Measurements from ENCODE around the gene EPB41L4B.
"Not testable (repeated sequence)": the region's sequence is repeated elsewhere in the genome, so short reads cannot be mapped to it uniquely, and the experiment has no call there.

Gene EPB41L4B

DNA sequence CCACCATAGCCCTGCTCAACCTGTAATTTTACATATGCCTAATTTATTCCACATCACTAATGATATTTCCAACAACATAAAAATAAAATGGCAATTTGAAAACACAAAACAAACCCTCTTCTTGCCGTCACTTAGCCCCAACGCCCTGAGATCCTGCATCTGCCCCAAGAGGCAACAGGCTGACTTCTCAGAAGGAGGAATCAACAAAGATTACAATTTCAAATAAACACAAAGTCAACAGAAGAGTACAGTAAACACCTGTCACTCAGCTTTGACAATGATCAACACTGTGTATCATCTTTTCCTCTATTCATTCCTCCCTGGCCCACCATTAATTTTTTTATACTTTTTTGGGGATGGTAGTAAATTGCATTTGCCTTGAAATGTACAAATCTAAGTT lies 19.8 kb downstream of the EPB41L4B start:
- DNase-seq (ENCODE audit: low read depth in 1 of 2, low spot score in 1 of 2): no peak

DNA sequence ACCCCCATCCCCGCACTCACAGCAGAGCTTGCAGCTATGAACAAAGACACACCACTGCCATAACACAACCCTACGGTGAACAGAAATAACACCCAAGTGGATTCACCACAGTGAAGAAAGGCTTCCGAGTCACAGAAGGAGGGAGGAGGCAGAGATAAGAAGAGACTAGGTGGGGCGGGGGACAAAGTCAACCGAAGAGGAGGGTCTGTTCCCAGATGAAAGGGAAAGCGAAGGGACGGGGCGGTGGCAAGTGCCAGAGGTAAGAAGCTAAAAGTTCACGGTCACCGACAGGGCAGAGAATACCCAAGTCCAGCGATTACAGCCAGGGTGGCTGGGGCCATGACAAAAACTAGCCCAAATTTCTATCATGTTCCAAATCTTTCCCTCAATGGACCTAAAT lies 21.0 kb downstream of the EPB41L4B start:
- DNase-seq (ENCODE audit: low read depth in 1 of 2, low spot score in 1 of 2): no peak

DNA sequence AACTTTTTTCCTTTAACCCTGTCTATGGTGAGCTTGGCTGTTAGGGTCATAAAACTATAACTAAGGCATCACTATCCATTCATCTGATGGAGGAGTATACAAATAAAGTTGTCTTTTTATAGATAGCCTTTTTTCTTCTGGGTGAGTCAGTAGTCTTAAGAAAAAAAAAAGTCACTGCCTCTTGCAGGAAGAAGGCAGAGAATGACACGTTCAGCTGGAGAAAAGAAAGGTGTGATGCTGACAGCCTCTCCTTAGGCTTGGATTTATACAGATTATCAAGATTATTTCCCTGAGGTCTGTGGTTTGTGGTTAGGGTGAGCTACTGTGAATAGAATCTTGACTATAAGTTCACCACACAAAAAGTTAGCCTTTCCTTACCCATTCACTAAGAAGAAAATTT lies 23.0 kb downstream of the EPB41L4B start:
- no peak for DNase-seq (ENCODE audit: low read depth in 1 of 2, low spot score in 1 of 2)

DNA sequence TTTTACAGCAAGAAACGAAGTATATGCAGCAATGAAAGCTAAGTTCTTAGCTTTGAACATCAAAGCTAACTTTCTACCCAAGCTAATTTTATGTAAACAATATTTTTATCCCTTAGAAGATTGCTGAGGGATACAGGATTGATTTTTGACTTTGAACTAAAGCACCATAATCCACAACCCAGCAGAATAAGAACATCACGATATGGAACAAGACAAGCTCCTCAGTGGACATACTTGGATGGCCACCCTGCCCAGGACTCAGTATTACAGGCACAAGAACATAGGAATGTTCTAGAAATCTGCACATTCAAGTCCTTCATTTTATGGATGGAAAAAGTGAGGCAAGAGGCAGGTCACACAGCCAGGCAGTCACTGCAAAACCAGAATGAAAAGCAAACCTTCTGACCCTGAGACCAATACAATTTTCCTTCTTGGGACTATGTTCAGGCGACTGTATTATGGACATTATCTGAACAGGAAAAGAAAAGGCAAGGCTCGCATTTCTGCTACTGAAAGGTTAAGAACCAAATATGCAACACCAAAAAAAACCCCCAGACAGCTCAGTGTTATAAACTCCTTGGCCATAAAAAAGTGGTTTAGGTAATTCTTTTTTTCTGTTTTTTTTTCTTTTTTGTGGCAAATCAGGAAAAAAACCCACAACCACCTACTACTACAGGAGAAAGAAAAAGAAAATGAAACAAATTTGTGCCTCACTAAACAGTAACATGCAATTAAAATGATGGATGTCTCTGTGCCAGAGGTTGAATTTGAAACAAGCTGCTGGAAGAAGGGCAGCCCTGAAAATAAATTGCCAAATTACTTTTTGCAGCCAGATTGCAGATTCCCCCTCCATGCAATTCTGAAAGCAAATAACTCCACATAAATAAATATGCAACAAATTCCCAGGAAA lies 25.4 kb downstream of the EPB41L4B start:
- DNase-seq (ENCODE audit: low read depth in 1 of 2, low spot score in 1 of 2): no peak

DNA sequence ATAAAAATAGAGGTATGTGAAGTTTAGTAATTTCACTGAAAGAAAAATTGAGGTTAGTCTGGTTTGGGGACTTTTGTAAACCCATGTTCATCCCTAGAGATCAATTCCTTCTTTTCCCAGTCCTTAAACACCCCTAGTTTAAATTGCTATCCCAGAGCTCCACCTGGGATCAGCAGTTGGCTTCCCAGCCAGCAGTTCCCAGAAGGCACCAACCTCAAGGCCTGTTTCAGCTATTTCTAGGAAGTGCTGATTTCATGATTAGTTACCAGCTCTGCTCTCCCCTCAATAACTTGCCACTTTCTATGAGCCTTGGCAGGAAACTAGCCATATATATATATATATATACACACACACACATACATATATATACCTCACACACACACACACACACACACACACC lies 30.5 kb downstream of the EPB41L4B start:
- no peak for DNase-seq (ENCODE audit: low read depth in 1 of 2, low spot score in 1 of 2)

DNA sequence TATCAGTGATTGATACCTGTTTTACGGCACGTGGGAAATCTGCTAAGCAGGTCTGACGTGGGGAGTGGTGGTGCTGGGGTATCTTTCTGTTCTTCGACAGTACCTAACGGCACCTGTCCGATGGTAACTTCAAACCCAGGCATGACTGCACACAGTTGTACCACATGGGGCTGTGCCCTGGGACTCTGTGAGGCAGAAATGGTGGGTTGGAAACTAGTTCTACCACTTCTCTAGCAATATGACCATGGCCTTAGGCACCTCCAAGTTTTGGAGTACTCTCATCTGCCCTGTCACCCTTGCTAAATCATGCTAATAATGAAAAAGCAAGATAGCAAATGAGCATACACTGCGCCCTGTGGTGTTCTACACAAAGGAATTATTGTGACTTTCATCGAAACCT lies 30.9 kb downstream of the EPB41L4B start:
- DNase-seq (ENCODE audit: low read depth in 1 of 2, low spot score in 1 of 2): no peak

DNA sequence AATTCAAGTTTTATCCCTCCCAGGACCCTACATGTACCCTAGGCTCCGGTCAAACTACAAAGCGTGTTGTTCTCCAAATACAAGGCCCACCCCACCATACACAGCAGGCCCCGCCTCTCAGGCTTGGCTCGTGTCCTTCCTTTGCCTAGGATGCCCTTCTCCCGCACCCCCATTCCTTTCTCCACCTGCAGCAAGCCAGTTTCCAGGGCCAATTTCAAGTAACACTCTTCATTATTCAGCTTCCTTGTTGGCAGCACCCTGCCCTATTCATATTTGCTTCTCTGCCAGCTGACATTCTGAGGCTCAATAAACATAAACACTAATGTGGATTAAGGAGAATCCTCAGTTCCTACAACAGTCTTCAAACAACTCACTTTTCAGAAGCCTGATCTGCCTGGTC lies 31.7 kb downstream of the EPB41L4B start:
- DNase-seq (ENCODE audit: low read depth in 1 of 2, low spot score in 1 of 2): no peak

DNA sequence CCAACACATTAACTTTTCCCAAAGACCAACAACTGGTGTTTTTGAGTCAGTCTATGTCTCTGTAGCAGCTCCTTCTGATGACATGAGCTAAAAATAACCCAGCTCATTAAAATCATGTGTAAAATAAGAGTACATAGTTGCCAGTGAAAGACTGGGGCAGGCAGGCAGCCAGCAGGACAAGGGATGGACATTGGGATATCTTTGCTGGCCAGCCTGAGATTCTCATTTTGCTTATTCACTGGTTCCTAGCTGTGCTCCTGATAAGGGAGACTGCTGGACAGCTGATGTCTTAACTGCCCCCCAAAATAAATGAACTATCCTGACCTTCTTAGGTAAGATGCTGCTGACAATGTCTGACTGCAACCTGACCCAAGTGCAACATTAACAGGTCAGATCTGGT lies 33.9 kb downstream of the EPB41L4B start:
- DNase-seq (ENCODE audit: low read depth in 1 of 2, low spot score in 1 of 2): no peak

DNA sequence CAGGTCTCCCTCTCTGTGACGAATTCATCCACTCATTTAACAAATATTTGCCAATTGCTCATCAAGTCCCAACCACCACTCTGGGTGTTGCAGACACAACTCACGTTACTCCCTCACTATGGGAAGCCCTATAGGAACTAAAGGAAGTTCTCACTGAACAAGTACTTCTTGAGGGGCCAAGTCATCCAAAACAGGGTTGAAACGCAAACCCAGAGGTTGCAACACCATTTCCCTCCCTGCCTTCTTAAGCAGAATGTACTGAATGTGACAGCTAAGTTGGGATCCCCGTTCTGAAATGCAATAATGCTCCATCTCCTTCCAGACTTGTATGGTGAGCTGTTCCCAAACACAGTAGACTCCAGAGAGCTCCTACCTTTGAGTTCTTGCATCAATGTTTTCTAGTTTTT lies 34.3 kb downstream of the EPB41L4B start:
- no peak for DNase-seq (ENCODE audit: low read depth in 1 of 2, low spot score in 1 of 2)

DNA sequence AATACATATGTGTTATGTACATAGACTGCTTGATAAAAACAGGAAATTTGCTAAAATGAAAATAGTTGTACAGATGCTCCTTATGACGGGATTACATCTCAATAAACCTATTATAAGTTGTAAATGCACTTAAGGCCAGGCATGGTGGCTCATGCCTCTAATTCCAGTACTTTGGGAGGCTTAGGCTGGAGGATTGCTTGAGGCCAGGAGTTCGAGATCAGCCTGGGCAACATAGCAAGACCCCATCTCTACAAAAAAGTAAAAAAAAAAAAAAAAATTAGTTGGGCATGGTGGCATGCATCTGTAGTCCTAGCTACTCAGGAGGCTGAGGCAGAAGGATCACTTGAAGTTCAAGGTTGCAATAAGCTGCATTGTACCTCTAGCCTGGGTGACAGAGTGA lies 37.2 kb downstream of the EPB41L4B start:
- DNase-seq (ENCODE audit: low read depth in 1 of 2, low spot score in 1 of 2): not testable (repeated sequence)

DNA sequence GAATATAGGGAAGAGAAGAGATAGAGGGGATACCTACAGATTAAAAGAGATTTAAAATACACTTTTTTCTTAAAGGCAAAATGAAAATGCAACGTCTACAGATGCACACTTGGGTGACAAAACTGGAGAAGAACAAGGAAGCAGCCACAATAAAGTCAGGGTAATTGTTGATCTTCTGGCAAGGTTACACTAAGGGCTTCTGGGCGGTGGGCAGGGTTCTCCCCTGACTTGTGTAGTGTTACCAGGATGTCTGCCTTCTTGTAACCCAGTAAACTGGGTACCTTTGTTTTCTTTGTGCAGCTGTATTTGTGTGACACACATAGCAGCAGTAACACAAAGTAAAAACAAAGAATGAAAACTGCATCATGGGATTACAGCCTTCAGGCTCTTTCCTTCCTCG lies 37.8 kb downstream of the EPB41L4B start:
- no peak for DNase-seq (ENCODE audit: low read depth in 1 of 2, low spot score in 1 of 2)

DNA sequence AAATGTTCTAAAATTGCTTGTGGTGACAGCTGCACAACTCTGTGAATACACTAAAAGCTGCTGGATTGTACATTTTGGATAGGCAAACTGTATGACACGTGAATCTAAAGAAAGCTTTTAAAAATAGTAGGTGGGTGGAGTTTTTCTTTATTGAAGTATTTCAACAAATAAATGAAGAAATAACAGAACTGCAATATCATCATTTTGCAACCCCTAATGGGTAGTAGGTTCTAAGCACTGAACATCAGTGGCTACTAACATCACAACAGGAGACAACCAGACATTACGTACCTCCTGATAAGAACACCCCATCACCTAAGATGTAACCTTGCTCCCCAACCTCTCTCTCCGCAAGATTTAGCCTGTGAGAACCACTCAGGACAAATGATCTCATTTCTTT lies 38.6 kb downstream of the EPB41L4B start:
- no peak for DNase-seq (ENCODE audit: low read depth in 1 of 2, low spot score in 1 of 2)

DNA sequence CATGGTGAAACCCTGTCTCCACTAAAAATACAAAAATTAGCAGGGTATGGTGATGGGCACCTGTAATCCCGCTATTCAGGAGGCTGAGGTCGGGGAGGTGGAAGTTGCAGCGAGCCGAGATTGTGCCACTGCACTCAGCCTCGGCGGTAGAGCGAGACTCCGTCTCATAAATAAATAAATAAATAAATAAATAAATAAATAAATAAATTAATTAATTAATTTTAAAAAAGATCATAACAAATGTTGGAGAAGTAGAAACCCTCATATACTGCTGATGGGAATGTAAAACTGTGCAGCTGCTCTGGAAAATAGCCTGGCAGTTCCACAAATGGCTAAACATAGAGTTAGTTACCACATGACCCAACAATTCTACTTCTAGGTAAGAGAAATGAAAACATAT lies 39.3 kb downstream of the EPB41L4B start:
- DNase-seq (ENCODE audit: low read depth in 1 of 2, low spot score in 1 of 2): no peak

DNA sequence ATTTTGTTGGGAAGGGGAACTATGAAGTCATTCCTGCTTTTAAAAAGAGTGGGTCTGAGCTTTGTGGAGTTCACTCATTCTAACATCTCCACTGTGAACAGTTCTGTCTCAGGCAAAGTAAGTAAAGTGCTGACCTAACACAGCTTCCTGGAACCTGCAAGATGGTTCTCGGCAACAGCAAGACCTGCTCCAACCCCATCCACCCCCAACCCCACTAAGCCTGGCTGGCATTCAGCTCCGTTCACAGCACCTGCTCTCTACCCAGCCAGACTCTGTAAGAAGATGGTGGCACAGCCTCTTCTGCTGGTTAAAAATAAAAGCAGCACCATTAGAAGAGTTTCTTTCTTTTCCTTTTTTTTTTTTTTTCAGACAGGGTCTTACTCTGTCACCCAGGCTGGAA lies 42.0 kb downstream of the EPB41L4B start:
- DNase-seq (ENCODE audit: low read depth in 1 of 2, low spot score in 1 of 2): no peak

DNA sequence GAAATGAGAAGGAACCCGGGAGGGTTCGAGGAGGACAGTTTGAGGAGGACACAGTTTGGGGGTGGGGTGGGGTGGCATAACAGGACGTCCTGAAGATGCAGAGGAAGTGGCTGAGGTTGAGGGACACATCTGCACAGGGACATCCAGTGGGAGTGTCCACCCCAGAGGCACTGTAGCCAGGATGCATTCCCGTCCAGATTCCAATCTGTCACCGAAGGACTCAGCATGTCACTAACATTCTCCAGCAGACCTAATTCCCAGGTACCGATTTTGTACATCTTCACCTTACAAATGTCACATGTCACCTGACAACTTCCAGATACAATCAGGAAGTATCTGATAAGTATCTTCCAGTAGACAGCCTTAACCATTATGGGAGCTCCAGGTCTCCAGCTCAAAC lies 42.6 kb downstream of the EPB41L4B start:
- DNase-seq (ENCODE audit: low read depth in 1 of 2, low spot score in 1 of 2): no peak

DNA sequence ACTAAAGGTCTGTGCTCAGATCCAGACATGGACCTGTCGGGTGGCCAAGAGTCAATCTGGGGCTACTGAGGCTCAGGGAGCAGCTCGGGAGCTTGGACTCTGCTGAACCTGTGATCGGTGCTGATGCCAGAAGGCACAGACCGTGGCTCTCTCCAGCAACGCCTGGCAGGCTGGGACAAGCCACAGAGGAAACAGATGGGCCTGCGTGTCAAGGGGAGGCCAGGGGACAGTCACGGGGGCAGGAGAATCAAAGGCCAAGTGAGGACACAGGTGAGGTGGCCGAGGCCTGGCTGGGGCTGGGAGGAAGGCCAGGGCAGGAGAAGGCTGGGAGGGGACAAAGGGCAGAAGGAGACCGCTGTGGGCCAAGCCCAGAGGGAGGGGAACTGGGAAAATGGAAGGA lies 43.4 kb downstream of the EPB41L4B start:
- DNase-seq (ENCODE audit: low read depth in 1 of 2, low spot score in 1 of 2): no peak

DNA sequence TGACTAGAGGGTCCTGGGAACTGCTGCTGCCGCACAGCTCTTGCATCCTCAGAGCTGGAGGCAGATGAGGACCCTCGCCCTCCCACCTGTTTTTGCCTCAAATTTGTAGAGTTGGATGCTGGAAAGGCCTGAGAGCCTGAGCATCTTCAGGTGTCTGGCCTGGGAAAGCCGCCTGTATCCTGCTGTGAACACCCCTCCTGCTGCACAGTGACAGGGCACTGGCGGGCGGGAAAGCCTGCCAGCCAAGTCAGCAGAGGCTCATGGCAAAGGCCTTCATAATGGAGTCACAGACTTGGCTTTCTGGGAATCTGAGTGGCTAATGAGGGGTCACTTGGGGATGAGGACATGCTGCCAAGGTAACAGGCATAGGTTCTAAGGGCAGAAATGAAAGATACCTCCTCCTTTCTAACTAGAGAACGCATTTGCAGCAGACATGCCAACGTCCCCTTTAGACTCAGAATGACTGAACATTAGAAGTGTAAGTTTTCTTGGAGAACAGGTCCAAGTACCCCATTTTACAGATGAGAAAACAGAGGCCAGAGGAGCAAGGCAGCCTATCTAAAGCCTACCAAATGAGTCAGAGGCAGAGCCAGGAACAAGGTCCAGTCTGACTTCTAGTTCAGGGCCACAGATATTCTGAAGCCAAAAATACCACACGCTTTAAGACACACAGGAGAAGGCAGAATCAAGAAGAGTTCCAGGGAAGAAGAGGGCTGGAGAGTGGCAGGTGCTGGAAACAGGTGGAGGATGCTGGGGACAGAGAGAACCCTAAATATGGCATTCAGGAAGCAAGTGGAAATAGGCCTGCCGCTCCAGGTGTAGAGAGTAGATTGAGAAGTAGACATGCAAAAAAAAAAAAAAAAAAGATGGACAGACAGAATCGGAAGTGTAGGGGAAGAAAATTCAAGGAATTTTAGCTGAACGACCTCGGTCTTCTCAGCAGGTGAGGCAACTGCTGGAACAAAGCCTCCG lies 44.1 kb downstream of the EPB41L4B start:
- DNase-seq (ENCODE audit: low read depth in 1 of 2, low spot score in 1 of 2): no peak

DNA sequence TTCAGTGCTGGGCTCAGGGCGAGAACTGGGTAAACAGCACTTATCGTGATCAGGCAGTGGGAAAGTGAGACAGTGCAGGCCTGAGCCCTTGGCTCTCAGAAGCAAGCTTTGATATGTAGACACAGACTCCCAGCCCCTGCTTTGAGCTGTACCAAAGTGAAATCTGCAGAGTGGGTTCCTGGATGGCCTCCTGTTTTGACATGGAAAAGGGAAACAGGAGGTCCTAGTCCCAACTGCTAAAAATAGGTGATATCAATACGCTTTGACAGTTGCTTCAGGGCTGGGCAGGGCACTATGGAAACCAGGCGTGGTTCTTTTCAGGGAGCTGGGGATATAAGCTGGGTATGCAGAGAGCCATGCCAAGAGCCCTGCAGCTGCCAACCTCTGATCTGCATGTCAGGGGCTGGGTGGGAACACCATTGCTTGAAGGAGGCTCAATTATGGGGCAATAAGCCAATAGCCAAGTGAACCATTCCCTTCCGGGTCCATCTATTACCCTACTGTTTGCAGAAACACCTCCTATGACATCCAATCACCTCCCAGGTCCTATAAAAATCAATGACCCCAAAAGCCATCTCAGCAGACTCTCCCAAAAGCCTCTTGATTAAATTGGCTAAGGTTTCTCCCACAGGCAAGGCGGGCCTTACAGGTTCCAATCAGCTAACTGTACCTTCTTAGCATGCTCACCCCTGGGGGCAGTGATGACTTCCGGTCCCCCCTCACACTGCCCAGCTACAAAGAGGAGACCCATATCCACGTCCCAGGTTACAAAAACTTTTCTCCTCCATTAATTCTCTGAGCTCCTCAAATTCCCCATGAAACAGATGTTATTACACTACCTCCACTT lies 45.8 kb downstream of the EPB41L4B start:
- no peak for DNase-seq (ENCODE audit: low read depth in 1 of 2, low spot score in 1 of 2)

DNA sequence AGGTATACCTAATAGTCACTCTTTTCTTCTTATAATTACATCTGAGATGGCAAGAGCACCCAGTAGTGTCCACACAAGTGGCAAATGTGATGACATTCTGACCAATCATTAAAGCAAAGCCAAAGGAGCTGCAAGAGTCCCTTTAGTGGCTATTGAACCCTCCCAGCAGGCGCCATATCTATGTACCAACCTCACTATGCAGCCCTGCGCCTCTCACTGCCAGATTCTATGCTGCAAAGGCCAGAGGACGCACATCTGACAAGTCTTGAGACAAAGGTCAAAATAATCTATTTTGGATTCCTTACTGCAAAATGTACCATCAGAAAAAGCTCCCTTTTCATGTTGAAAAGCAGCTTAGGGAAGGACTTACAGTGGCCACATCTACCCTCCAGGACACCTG lies 47.0 kb downstream of the EPB41L4B start:
- no peak for DNase-seq (ENCODE audit: low read depth in 1 of 2, low spot score in 1 of 2)

DNA sequence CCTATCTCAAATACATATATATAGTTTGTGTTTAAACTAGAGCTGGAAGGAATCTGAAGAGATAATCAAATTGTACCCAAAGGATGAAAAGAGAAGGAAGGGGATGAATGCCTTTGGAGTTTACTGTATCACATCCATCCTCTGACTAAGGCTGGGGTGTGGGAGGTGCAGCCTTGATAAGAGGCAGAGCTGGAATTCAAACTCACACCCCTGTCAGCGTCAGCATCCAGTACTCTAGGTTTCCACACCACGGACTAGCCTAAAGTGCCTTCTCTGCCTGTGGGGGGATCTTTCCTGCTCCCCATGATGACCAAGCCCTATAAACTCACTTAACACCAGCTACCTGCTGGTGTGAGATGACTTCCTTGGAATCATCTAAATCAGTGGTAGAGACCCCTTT lies 48.1 kb downstream of the EPB41L4B start:
- DNase-seq (ENCODE audit: low read depth in 1 of 2, low spot score in 1 of 2): no peak

DNA sequence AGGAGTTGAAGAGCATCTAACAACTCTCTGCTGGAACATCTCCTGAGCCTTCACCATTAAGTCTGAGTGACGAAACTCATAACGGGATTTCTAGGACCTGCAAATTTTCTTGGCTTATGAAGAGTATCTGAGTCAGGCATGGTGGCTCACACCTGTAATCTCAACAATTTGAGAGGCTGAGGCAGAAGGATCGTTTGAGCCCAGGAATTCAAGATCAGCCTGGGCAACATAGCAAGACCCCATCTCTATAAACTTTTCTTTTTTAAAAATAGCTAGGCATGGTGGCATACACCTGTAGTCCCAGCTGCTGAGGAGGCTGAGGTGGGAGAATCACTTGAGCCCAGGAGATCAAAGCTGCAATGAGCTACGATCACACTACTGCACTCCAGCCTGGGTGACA lies 48.8 kb downstream of the EPB41L4B start:
- no peak for DNase-seq (ENCODE audit: low read depth in 1 of 2, low spot score in 1 of 2)

Measured in activated T-helper 1 cell treated with anti-CD3 and anti-CD28 coated beads, Interleukin-2, amount 50 U/mL, for 16 hours (primary cell).